Esophagus squamous epithelium (tissue), 4 donors: ENCODE data around the gene EHF.

Experiments
- CTCF ChIP-seq, 6 experiments: fragments of 450-650 bp in 4 of 6; fragments of 200-600 bp in 2 of 6; sonication (generic) in 2 of 6; IDR thresholded peaks; one replicate each; pipeline ENCODE4 v1.5.1; 2016 to 2019; ENCODE audit warnings: antibody characterized with exemption in 6 of 6, mild to moderate bottlenecking in 4 of 6, moderate library complexity in 4 of 6
- POLR2A ChIP-seq, 4 donors: fragments of 450-650 bp; IDR thresholded peaks; one replicate each; pipeline ENCODE4 v1.6.1; 2017; ENCODE audit warnings: antibody characterized with exemption in 4 of 4, mild to moderate bottlenecking in 4 of 4, moderate library complexity in 3 of 4

GRCh38 chr11:34633640-34633989 lies 12.7 kb downstream of the EHF start:
- TF ChIP-seq POLR2A (IDR thresholded peaks at IDR 0.05) (no peak), CTCF (IDR thresholded peaks at IDR 0.05) (no peak)
